Measurements from ENCODE around the gene CDC42EP1. TPM values are rescaled to one million over a fixed set of nuclear protein-coding genes. Genes with fewer than 3 reads are reported as not detected.

CDC42EP1 gene
- total RNA-seq, 1 experiment from 2014 or later, result 12.7 TPM

- no peak for TF ChIP-seq ZNF425 (CRISPR knock-in tag; conservative IDR thresholded peaks at IDR 0.05)
- TF ChIP-seq ATF3 (CRISPR knock-in tag; conservative IDR thresholded peaks at IDR 0.05), result no peak
- TF ChIP-seq ZNF281 (CRISPR knock-in tag; IDR thresholded peaks at IDR 0.05), result no peak
- TF ChIP-seq ELF4 (CRISPR knock-in tag; IDR thresholded peaks at IDR 0.05; ENCODE audit: low read depth), result no peak
- TF ChIP-seq HMGXB4 (CRISPR knock-in tag; IDR thresholded peaks at IDR 0.05), result no peak
- TF ChIP-seq ESRRA (CRISPR knock-in tag; IDR thresholded peaks at IDR 0.05; ENCODE audit: borderline replicate concordance), result no peak
Measured at GRCh38 chr22:37557321-37558001, 2.8 kb upstream of the CDC42EP1 start (continued).

- ChIA-PET POLR2A (interaction anchor here (1.1 to 3.1 kb wide), 2 partner anchors 10 to 13 kb away, joined by 5 to 14 read pairs; no protein-coding TSS in a partner anchor), CTCF (interaction anchor here (0.7 to 20.7 kb wide), 5 partner anchors 8 to 86 kb away, joined by 3 to 728 read pairs (median 6); no protein-coding TSS in a partner anchor)
- ATAC-seq (no peak), DNase-seq (ENCODE audit: low spot score) (no peak)
- H3K27ac Mint-ChIP-seq, result no peak overlapping the region
- no peaks in the 10 kb centered on the region for H3K36me3 Mint-ChIP-seq
- peaks cover 51% of the 10 kb centered on the region for H3K4me1 Mint-ChIP-seq
- no peak overlapping the region for H3K4me3 Mint-ChIP-seq
- peaks cover 64% of the 10 kb centered on the region for H3K27me3 Mint-ChIP-seq (ENCODE audit: low read depth)
- H3K9me3 Mint-ChIP-seq, result no peaks in the 10 kb centered on the region
- TF ChIP-seq MXD4 (CRISPR knock-in tag; IDR thresholded peaks at IDR 0.05; ENCODE audit: borderline replicate concordance), result no peak
- TF ChIP-seq RELA (CRISPR knock-in tag; IDR thresholded peaks at IDR 0.05; ENCODE audit: borderline replicate concordance), result no peak
- TF ChIP-seq MAX (CRISPR knock-in tag; IDR thresholded peaks at IDR 0.05), result no peak
- no peak for TF ChIP-seq E2F1 (CRISPR knock-in tag; IDR thresholded peaks at IDR 0.05)
- TF ChIP-seq ELF4 (CRISPR knock-in tag; IDR thresholded peaks at IDR 0.05; ENCODE audit: low read depth), result no peak
- no peak for TF ChIP-seq ZNF396 (CRISPR knock-in tag; IDR thresholded peaks at IDR 0.05; ENCODE audit: borderline replicate concordance)
- TF ChIP-seq NFE2L1 (CRISPR knock-in tag; IDR thresholded peaks at IDR 0.05), result no peak
- no peak for TF ChIP-seq OVOL2 (CRISPR knock-in tag; IDR thresholded peaks at IDR 0.05; ENCODE audit: borderline replicate concordance)
- no peak for TF ChIP-seq TP53 (CRISPR knock-in tag; IDR thresholded peaks at IDR 0.05)
- TF ChIP-seq NFYB (CRISPR knock-in tag; conservative IDR thresholded peaks at IDR 0.05; ENCODE audit: low read depth), result no peak
- no peak for TF ChIP-seq ATF1 (CRISPR knock-in tag; IDR thresholded peaks at IDR 0.05)
- TF ChIP-seq ZNF138 (CRISPR knock-in tag; conservative IDR thresholded peaks at IDR 0.05), result no peak
- no peak for TF ChIP-seq ZNF512 (CRISPR knock-in tag; IDR thresholded peaks at IDR 0.05; ENCODE audit: borderline replicate concordance)
- no peak for TF ChIP-seq ARID4B (CRISPR knock-in tag; IDR thresholded peaks at IDR 0.05; ENCODE audit: borderline replicate concordance)
Measured at GRCh38 chr22:37558815-37559214, 1.5 kb upstream of the CDC42EP1 start.

Data from WTC11 (cell line).